Uterus (tissue), 2 donors: ENCODE data around the gene GRWD1.

ENCODE experiments used
- POLR2A ChIP-seq, 2 donors: fragments of 450-650 bp; IDR thresholded peaks; one replicate each; pipeline ENCODE4 v1.6.1; 2016; ENCODE audit warnings: antibody characterized with exemption in 2 of 2, mild to moderate bottlenecking in 1 of 2, moderate library complexity in 1 of 2
- TF ChIP-seq, protein P1 (sequence below), 4 experiments: fragments of 200-600 bp in 2 of 4; fragments of 450-650 bp in 2 of 4; sonication (generic) in 2 of 4; IDR thresholded peaks; one replicate each; pipeline ENCODE4 v1.5.1; 2016 to 2019; ENCODE audit warnings: antibody characterized with exemption in 4 of 4, mild to moderate bottlenecking in 2 of 4, moderate library complexity in 1 of 4

DNA sequence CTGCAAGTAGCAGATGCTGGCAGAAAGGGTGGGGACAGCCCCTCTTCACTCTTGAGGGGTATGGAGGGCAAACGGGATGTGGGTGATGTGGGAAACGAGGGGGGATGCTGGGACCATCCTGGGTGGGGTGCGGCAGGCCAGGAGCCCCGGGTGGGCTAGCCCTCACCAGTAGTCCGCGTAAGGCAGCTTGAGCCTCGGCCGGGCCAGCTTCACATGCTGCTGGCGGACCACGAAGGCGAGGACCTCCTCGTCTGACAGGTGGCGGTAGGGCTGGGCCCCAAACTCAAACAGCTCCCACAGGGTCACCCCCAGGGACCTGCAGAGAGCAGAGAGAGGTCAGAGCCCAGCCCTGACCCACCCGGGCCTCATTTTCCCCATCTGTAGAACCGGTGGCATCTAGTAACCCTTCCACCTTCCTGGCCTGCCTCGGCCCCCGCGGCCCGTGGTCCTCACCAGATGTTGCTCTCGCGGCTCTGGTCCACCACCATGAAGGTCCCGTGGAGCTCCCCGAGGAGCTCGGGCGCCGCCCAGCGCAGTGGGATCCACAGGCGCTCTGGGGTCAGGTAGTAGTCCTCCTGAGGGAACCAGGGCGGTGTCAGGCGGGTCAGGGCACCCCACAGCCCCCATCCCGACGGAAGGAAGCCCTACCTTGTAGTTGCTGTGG lies 55.2 kb downstream of the GRWD1 start:
- TF ChIP-seq, protein P1, sequence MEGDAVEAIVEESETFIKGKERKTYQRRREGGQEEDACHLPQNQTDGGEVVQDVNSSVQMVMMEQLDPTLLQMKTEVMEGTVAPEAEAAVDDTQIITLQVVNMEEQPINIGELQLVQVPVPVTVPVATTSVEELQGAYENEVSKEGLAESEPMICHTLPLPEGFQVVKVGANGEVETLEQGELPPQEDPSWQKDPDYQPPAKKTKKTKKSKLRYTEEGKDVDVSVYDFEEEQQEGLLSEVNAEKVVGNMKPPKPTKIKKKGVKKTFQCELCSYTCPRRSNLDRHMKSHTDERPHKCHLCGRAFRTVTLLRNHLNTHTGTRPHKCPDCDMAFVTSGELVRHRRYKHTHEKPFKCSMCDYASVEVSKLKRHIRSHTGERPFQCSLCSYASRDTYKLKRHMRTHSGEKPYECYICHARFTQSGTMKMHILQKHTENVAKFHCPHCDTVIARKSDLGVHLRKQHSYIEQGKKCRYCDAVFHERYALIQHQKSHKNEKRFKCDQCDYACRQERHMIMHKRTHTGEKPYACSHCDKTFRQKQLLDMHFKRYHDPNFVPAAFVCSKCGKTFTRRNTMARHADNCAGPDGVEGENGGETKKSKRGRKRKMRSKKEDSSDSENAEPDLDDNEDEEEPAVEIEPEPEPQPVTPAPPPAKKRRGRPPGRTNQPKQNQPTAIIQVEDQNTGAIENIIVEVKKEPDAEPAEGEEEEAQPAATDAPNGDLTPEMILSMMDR (IDR thresholded peaks at IDR 0.05), result no peak
- no peak for TF ChIP-seq POLR2A (IDR thresholded peaks at IDR 0.05)
